Erythroblast (primary cell): ENCODE data around the gene PLK2.

Source experiments
- DNase-seq, 2 experiments: peaks; one replicate each; lab custom pipeline; 2025; lab: John Stamatoyannopoulos, UW
- GATA1 ChIP-seq: IDR thresholded peaks from 2 replicates; pipeline ENCODE4 v1.6.1; 2011; ENCODE audit warnings: low read depth, mild to moderate bottlenecking, control low read depth, low read length, moderate library complexity
- POLR2A ChIP-seq: IDR thresholded peaks from 2 replicates; pipeline ENCODE4 v1.6.1; 2011; ENCODE audit warnings: mild to moderate bottlenecking, low read length

PLK2 gene

GRCh38 chr5:58460732-58461286, 923 bp upstream of the PLK2 start:
- TF ChIP-seq POLR2A (no peak), GATA1 (no peak)
- DNase-seq: peak; percentile 84 to 91

- DNase-seq: peak; percentile 32 to 58
These were observed 512 bp downstream of the PLK2 start for GRCh38 chr5:58459146-58460001.

DNA sequence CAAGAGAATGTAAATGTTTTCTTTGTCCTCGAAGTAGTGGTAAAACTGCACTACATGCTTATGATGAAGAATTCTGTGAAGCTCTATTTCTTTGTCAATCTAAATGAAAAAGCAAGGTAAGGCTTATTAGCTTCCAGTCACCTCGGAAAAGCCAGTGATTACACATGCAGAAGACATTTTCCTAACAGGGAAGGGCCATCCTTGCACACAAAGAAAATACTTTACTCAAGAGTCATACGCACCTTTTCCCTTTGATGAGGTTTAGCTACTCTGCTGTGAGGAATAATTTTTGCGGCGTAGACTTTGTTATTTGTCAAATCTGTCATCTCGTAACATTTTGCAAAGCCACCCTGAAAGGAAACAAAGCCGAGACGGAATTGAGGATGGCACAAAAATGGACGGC, 1.1 kb downstream of the PLK2 start:
- TF ChIP-seq GATA1: no peak
- DNase-seq: peak in 1 of 2 experiments; percentile 22

More at GRCh38 chr5:58459146-58460001, 512 bp downstream of the PLK2 start:
- no peak for TF ChIP-seq POLR2A
- no peak for TF ChIP-seq GATA1

- no peak for TF ChIP-seq POLR2A
- TF ChIP-seq GATA1: no peak
- peak in 1 of 2 experiments; percentile 16 for DNase-seq
These were observed 1.6 kb downstream of the PLK2 start for GRCh38 chr5:58458141-58458742.

DNA sequence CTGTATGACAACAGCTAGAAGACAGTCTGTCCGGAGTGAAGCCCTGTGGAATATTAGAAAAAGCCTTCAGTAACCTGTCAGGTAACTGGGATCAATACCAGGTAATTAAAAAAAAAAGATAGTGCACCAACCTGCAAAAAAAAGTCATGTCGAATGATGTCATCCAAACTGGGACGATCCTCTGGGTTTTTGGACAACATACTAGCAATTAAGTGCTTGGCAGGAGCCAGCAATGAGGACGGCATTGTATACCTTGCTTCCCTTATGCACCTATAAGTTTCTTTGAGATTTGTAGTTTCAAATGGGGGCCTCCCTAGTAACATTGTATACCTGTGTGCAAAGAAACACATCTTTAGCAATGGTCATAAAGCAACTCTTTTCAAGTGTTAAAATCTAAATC, 2.8 kb downstream of the PLK2 start:
- TF ChIP-seq POLR2A (no peak), GATA1 (no peak)
- DNase-seq: no peak

DNA sequence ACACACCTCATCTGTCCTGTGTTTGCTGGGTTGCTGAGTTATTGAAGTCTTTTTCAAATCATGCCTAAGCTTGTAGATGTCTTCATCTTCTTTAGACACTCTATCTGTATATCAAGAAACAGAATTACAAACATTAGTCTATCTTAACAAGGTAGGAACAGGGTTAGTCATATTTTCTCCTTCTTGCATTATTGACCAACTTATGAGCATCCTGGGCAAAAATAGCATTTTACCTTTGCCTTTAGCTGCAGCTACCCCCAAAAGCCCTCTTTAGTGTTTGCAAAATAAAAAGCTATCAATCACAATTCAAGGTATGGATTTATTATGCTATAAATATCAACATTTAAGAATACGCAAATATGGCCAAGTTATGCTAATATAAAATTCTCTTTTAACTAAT, 3.4 kb downstream of the PLK2 start:
- no peak for DNase-seq
- TF ChIP-seq POLR2A: no peak
- TF ChIP-seq GATA1: no peak

DNA sequence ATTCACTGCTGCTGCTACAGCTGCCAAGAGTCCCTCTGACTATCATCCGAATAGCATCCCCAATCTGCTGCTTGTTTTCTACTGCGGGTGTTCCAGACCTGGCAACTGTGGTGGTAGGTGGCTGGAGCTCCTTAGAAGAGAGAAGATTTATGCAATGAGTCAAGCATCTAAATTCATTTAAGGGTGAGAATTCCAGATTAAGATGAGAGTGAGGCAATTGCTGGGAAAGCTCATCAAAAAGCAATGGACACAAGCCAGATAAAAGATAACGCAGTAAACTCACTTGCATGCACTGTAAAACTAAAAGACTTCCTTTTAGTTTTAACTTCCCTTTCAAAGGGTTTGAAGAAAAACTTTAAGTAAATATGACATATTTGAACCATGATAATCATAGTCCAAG, 3.9 kb downstream of the PLK2 start:
- DNase-seq: no peak
- TF ChIP-seq POLR2A (no peak), GATA1 (no peak)

DNA sequence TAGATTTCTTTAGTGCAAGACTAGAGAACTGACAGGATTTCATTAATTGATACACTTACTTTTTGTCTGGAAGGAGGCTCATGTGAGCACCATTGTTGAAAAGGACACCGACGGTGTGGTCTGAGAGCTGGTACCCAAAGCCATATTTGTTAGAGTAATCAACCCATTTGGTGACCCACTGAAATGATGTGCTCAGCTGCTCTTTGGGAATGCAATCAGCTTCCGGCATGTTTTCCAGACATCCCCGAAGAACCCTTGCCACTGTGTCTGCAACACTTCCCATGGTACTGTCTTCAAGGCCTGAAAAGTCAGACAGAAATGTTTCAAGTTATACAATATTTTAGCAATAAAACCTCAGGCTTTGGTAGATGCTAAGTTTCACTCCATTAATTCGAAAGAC, 4.4 kb downstream of the PLK2 start:
- DNase-seq: no peak
- TF ChIP-seq POLR2A (no peak), GATA1 (no peak)

DNA sequence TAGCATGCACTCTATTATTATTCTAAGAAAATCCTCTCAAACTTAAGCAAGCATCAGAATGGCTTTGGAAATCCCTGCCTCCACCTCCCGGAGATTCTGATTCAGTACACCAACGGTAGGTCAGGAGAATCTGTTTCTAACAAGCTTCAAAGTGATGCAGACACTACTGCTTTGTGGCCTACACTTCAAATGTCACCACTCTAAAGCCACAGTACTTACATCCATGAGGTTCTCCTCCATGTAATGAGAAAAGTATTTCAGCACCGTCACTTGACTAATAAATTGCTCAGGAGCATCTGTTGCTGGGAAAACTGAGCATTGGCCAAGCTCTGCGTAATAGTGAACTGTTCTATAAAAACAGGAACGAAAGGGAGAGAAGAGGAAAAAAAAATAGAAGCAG, 4.8 kb downstream of the PLK2 start:
- no peak for TF ChIP-seq POLR2A
- TF ChIP-seq GATA1: no peak
- DNase-seq: no peak

- DNase-seq: no peak
These were observed 5.9 kb downstream of the PLK2 start for GRCh38 chr5:58454025-58454424.

GRCh38 chr5:58453306-58453705, 6.6 kb downstream of the PLK2 start:
- DNase-seq: no peak
- TF ChIP-seq POLR2A (no peak), GATA1 (no peak)

More at GRCh38 chr5:58454025-58454424, 5.9 kb downstream of the PLK2 start:
- TF ChIP-seq POLR2A: no peak
- TF ChIP-seq GATA1: no peak

DNA sequence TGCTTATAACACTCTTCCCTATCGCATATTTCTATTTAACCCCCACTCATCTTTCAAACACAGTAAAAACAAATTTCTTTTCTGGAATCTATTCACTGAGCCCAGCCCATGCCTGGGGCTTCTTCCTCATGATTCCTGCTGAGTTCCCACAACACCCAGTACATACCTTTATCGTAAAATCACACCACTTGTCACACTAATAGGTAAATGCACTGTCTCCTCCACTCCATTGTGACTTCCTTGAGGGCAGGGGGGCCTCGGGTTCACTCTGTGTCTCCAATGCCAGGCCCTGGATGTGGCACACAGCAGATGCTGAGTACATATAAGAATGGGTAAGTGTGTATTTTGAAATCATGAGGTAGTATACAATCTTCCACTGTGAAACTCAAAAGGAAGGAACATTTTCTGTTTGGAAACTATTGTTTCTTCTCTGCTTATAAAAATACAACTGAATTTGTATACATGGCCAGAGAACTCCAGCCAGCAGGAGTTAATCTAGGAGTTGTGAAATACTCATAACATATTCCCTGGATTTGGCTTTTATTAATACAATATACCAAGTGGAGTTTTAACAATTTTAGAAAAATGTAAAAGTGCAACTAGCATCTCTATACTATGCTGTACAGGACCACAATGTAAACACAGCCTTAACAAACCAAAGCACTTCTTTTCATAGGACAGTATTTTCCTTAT, 7.2 kb downstream of the PLK2 start:
- no peak for DNase-seq

GRCh38 chr5:58451732-58452565, 7.9 kb downstream of the PLK2 start:
- DNase-seq: no peak
- no peak for TF ChIP-seq POLR2A
- no peak for TF ChIP-seq GATA1

More for the DNA sequence above, 7.2 kb downstream of the PLK2 start:
- TF ChIP-seq POLR2A (no peak), GATA1 (no peak)

DNA sequence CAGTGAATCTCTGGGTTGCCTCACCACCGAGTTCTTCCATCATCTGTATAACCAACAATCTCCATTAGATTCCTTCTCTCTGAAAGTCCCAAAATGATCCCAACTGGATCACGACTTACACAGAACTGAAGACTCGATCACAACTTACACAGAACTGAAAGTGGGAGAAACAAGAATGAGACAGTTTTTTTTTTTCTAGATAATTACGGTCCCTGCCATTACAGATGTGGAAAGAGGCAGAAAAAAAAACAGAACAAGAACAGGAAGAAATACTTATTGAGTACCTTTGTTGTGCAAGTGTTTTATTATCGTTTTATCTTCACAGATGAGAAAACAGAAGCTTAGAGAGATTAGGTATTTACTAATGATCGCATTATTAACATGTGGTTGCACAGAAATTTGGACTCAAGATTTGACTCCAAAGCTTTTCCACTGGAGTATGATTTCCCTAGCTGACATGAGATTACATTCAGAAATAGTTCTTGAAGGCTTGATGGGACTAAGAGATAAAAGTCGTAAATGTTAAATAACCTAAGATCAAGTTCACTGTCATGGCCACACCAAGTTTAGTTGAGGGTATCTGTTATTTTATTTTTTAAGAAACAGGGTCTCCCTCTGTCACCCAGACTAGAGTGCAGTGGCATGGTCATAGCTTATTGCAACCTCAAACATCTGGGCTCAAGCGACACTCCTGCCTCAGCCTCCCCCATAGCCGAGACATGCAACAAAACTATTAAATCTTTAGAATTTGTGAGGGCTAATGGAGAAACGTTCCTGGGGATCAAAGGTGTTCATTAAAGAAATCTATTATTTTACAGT, 8.9 kb downstream of the PLK2 start:
- TF ChIP-seq POLR2A: no peak
- no peak for TF ChIP-seq GATA1
- DNase-seq: no peak
